HG03064 (cell line): Measurements from ENCODE around the gene BCL11A.
"Not testable (repeated sequence)": the region's sequence is repeated elsewhere in the genome, so short reads cannot be mapped to it uniquely, and the experiment has no call there.

Experiments
- ATAC-seq: cut with Tn5 transposase; IDR thresholded peaks from one replicate; pipeline ENCODE4 v1.9.1; 2021; ENCODE audit warnings: low read depth; ENCODE audit not compliant: unreplicated experiment

BCL11A gene

GRCh38 chr2:60440767-60441163 is 112.7 kb downstream of the BCL11A start:
- no peak for ATAC-seq

GRCh38 chr2:60440079-60440766 is 113.2 kb downstream of the BCL11A start:
- ATAC-seq = no peak

- peak; percentile 97 for ATAC-seq
Observed at GRCh38 chr2:60439219-60439974, 114.1 kb downstream of the BCL11A start.

GRCh38 chr2:60438653-60439052 is 114.8 kb downstream of the BCL11A start:
- ATAC-seq = no peak

GRCh38 chr2:60438131-60438530 is 115.3 kb downstream of the BCL11A start:
- no peak for ATAC-seq

- ATAC-seq = no peak
Observed at GRCh38 chr2:60437080-60437696, 116.3 kb downstream of the BCL11A start.

GRCh38 chr2:60433018-60433596 is 120.3 kb downstream of the BCL11A start:
- ATAC-seq = no peak

GRCh38 chr2:60432035-60432601 is 121.3 kb downstream of the BCL11A start:
- no peak for ATAC-seq

GRCh38 chr2:60429681-60430080 is 123.8 kb downstream of the BCL11A start:
- no peak for ATAC-seq

- no peak for ATAC-seq
Observed at GRCh38 chr2:60426880-60427279, 126.6 kb downstream of the BCL11A start.

- no peak for ATAC-seq
Observed at GRCh38 chr2:60426341-60426740, 127.1 kb downstream of the BCL11A start.

- ATAC-seq = no peak
Observed at GRCh38 chr2:60424233-60424632, 129.2 kb downstream of the BCL11A start.

- ATAC-seq = no peak
Observed at GRCh38 chr2:60423505-60423904, 129.9 kb downstream of the BCL11A start.

- ATAC-seq = no peak
Observed at GRCh38 chr2:60422826-60423483, 130.5 kb downstream of the BCL11A start.

GRCh38 chr2:60417210-60417609 is 136.2 kb downstream of the BCL11A start:
- ATAC-seq = not testable (repeated sequence)

GRCh38 chr2:60416221-60417008 is 137.0 kb downstream of the BCL11A start:
- ATAC-seq = no peak

- no peak for ATAC-seq
Observed at GRCh38 chr2:60415814-60416213, 137.6 kb downstream of the BCL11A start.

GRCh38 chr2:60414495-60415138 is 138.8 kb downstream of the BCL11A start:
- no peak for ATAC-seq

- ATAC-seq = peak; percentile 80
Observed at GRCh38 chr2:60413814-60414168, 139.7 kb downstream of the BCL11A start.
